IMR-90 (cell line): ENCODE results near the gene PIH1D1. TPM values are rescaled to one million over a fixed set of nuclear protein-coding genes. Genes with fewer than 3 reads are reported as not detected.

Experiments
- ATAC-seq: fragments of 200-7000 bp; cut with Tn5 transposase; 2 replicates; pipeline ENCODE4 v1.9.1; 2020; ENCODE audit warnings: low read depth, mild to moderate bottlenecking, moderate library complexity
- BruUV-seq: library from RNA; stranded (reverse); fragments of 400-500 nt; replicated peaks from 2 replicates; lab custom pipeline; 2021; lab: Mats Ljungman, UMichigan
- CTCF ChIA-PET: fragments of 300-600 bp; formaldehyde crosslinking; extraction: SDS; loops from one replicate; lab custom pipeline; 2021; ENCODE audit warnings: antibody characterized with exemption; lab: Yijun Ruan, JAX
- POLR2A ChIA-PET: fragments of 300-600 bp; sonication (Branson Sonifier 250); formaldehyde crosslinking; loops from one replicate; lab custom pipeline; 2022; ENCODE audit warnings: antibody characterized with exemption; ENCODE audit not compliant: unreplicated experiment; lab: Charles Lee
- DNase-seq: peaks from one replicate; pipeline ENCODE4 v3.0.0; 2013
- H2AFZ ChIP-seq: replicated peaks from 2 replicates; pipeline ENCODE3; 2013; ENCODE audit warnings: low read length, mild to moderate bottlenecking; ENCODE audit not compliant: poor library complexity
- H2AK5ac ChIP-seq: 2 replicates; pipeline ENCODE4 v1.6.1; 2013; ENCODE audit warnings: low read depth, low read length, inconsistent platforms
- H2AK9ac ChIP-seq: replicated peaks from 2 replicates; pipeline ENCODE3; 2013; ENCODE audit warnings: mild to moderate bottlenecking, low read depth, low read length, moderate library complexity; ENCODE audit not compliant: poor library complexity
- H2BK120ac ChIP-seq: 2 replicates; pipeline ENCODE4 v1.6.1; 2013; ENCODE audit warnings: low read depth, low read length, inconsistent platforms
- H2BK15ac ChIP-seq: 3 replicates; pipeline ENCODE4 v1.6.1; 2013; ENCODE audit warnings: low read depth, low read length, inconsistent platforms
- H2BK20ac ChIP-seq: 2 replicates; pipeline ENCODE4 v1.6.1; 2013; ENCODE audit warnings: low read depth, mild to moderate bottlenecking, inconsistent platforms, low read length, moderate library complexity
- H2BK5ac ChIP-seq: 2 replicates; pipeline ENCODE4 v1.6.1; 2013; ENCODE audit warnings: mild to moderate bottlenecking, low read depth, low read length, inconsistent platforms; ENCODE audit not compliant: poor library complexity, severe bottlenecking
- H3K14ac ChIP-seq: replicated peaks from 2 replicates; pipeline ENCODE4 v1.6.1; 2013; ENCODE audit warnings: low read depth, low read length, inconsistent platforms
- H3K18ac ChIP-seq: 2 replicates; pipeline ENCODE4 v1.6.1; 2013; ENCODE audit warnings: low read depth, low read length, control low read depth
- H3K23ac ChIP-seq: 2 replicates; pipeline ENCODE4 v1.6.1; 2013; ENCODE audit warnings: low read depth, low read length, inconsistent platforms
- H3K27ac ChIP-seq: 2 replicates; pipeline ENCODE4 v1.5.1; 2013; ENCODE audit warnings: mild to moderate bottlenecking, control low read depth, low read length; ENCODE audit not compliant: insufficient read depth
- H3K27me3 ChIP-seq: 2 replicates; pipeline ENCODE4 v1.6.1; 2013; ENCODE audit warnings: low read length; ENCODE audit not compliant: control insufficient read depth, insufficient read depth
- H3K36me3 ChIP-seq: 2 replicates; pipeline ENCODE4 v1.6.1; 2013; ENCODE audit warnings: low read length, mixed read lengths; ENCODE audit not compliant: control insufficient read depth, insufficient read depth
- H3K4ac ChIP-seq: 2 replicates; pipeline ENCODE4 v1.6.1; 2013; ENCODE audit warnings: low read depth, low read length, inconsistent platforms
- H3K4me1 ChIP-seq: 2 replicates; pipeline ENCODE4 v1.6.1; 2013; ENCODE audit warnings: low read length, mixed read lengths; ENCODE audit not compliant: control insufficient read depth, insufficient read depth
- H3K4me2 ChIP-seq: 2 replicates; pipeline ENCODE4 v1.6.1; 2013; ENCODE audit warnings: low read depth, mild to moderate bottlenecking, control low read depth, low read length, moderate library complexity
- H3K4me3 ChIP-seq: 2 replicates; pipeline ENCODE4 v1.5.1; 2013; ENCODE audit warnings: low read depth, mild to moderate bottlenecking, control low read depth, low read length, moderate library complexity; ENCODE audit not compliant: insufficient read depth
- H3K56ac ChIP-seq: 2 replicates; pipeline ENCODE4 v1.6.1; 2013; ENCODE audit warnings: low read length, inconsistent platforms; ENCODE audit not compliant: insufficient read depth; ENCODE audit errors: extremely low read depth
- H3K79me1 ChIP-seq, 2 experiments: 2 replicates each; pipeline ENCODE4 v1.6.1; 2013; ENCODE audit warnings: low read length in 2 of 2, inconsistent platforms in 1 of 2, low read depth in 1 of 2
- H3K9ac ChIP-seq: 2 replicates; pipeline ENCODE4 v1.6.1; 2013; ENCODE audit warnings: low read depth, low read length, control low read depth
- H3K9me1 ChIP-seq: 2 replicates; pipeline ENCODE4 v1.6.1; 2013; ENCODE audit warnings: low read length, inconsistent platforms; ENCODE audit not compliant: insufficient read depth
- H3K9me3 ChIP-seq: 2 replicates; pipeline ENCODE4 v1.6.1; 2013; ENCODE audit warnings: low read length; ENCODE audit not compliant: control insufficient read depth, insufficient read depth
- H4K20me1 ChIP-seq: 2 replicates; pipeline ENCODE4 v1.6.1; 2013; ENCODE audit warnings: low read length, inconsistent platforms; ENCODE audit not compliant: insufficient read depth
- H4K5ac ChIP-seq: 2 replicates; pipeline ENCODE4 v1.6.1; 2013; ENCODE audit warnings: mild to moderate bottlenecking, low read depth, low read length, control low read depth
- H4K8ac ChIP-seq, 2 experiments: 2 replicates each; pipeline ENCODE4 v1.6.1; 2013; ENCODE audit warnings: low read depth in 2 of 2, low read length in 2 of 2, control low read depth in 1 of 2, inconsistent platforms in 1 of 2
- H4K91ac ChIP-seq: 2 replicates; pipeline ENCODE4 v1.6.1; 2013; ENCODE audit warnings: low read depth, low read length, inconsistent platforms; ENCODE audit not compliant: insufficient read depth
- BHLHE40 ChIP-seq: fragments of 150-350 bp; IDR thresholded peaks from 2 replicates; pipeline ENCODE4 v1.6.1; 2016; ENCODE audit warnings: mild to moderate bottlenecking, low read depth, low read length
- CEBPB ChIP-seq: IDR thresholded peaks from 2 replicates; pipeline ENCODE4 v1.6.1; 2012; ENCODE audit warnings: low read depth, low read length, improper control_type of control experiment
- CHD1 ChIP-seq: IDR thresholded peaks from 2 replicates; pipeline ENCODE4 v1.6.1; 2012; ENCODE audit warnings: low read depth, low read length, improper control_type of control experiment
- CTCF ChIP-seq: conservative IDR thresholded peaks from 2 replicates; pipeline ENCODE4 v1.5.1; 2012; ENCODE audit warnings: mild to moderate bottlenecking, low read depth, low read length, improper control_type of control experiment
- ELK1 ChIP-seq: fragments of 150-350 bp; IDR thresholded peaks from 2 replicates; pipeline ENCODE4 v1.6.1; 2016; ENCODE audit warnings: low read depth, mild to moderate bottlenecking, low read length, moderate library complexity, borderline replicate concordance
- FOS ChIP-seq: fragments of 150-350 bp; IDR thresholded peaks from 2 replicates; pipeline ENCODE4 v1.6.1; 2016; ENCODE audit warnings: low read depth, low read length
- MAFK ChIP-seq: IDR thresholded peaks from 2 replicates; pipeline ENCODE4 v1.6.1; 2012; ENCODE audit warnings: low read depth, low read length, improper control_type of control experiment
- MAZ ChIP-seq: IDR thresholded peaks from 2 replicates; pipeline ENCODE4 v1.6.1; 2012; ENCODE audit warnings: low read depth, mild to moderate bottlenecking, low read length, improper control_type of control experiment, moderate library complexity, borderline replicate concordance
- MXI1 ChIP-seq: IDR thresholded peaks from 2 replicates; pipeline ENCODE4 v1.6.1; 2012; ENCODE audit warnings: low read depth, mild to moderate bottlenecking, low read length, moderate library complexity, borderline replicate concordance
- NFE2L2 ChIP-seq: fragments of 150-350 bp; IDR thresholded peaks from 2 replicates; pipeline ENCODE4 v1.6.1; 2016; ENCODE audit warnings: low read depth, mild to moderate bottlenecking, low read length
- POLR2A ChIP-seq: IDR thresholded peaks from 2 replicates; pipeline ENCODE4 v1.6.1; 2012; ENCODE audit warnings: mild to moderate bottlenecking, low read depth, low read length
- RAD21 ChIP-seq: IDR thresholded peaks from 2 replicates; pipeline ENCODE4 v1.6.1; 2012; ENCODE audit warnings: low read length, improper control_type of control experiment
- RCOR1 ChIP-seq: IDR thresholded peaks from 2 replicates; pipeline ENCODE4 v1.6.1; 2012; ENCODE audit warnings: mild to moderate bottlenecking, low read length, improper control_type of control experiment; ENCODE audit not compliant: insufficient replicate concordance
- RFX5 ChIP-seq: IDR thresholded peaks from 2 replicates; pipeline ENCODE4 v1.8.0; 2012; ENCODE audit warnings: low read depth, mild to moderate bottlenecking, low read length, moderate library complexity
- SMC3 ChIP-seq: fragments of 150-350 bp; IDR thresholded peaks from 2 replicates; pipeline ENCODE4 v1.6.1; 2016; ENCODE audit warnings: low read depth, mild to moderate bottlenecking, antibody characterized with exemption, low read length, moderate library complexity
- WGBS, 2 experiments: methylation state at CpG; one replicate each; pipeline versions ENCODE4 v1.1.5 to v1.1.7; 2013; ENCODE audit warnings: missing lambda C conversion rate in 2 of 2; ENCODE audit not compliant: insufficient read length in 1 of 2; ENCODE audit errors: extremely low coverage in 2 of 2; 5-methylcytosine and 5-hydroxymethylcytosine counted together
- dilution Hi-C: fragments of 300-500 bp; cut with HindIII; formaldehyde crosslinking; loops from one replicate; pipeline ENCODE4 v1.14.3; 2018; ENCODE audit warnings: low sequenced_read_pairs; ENCODE audit not compliant: unreplicated experiment
- in situ Hi-C: fragments of 300-500 bp; cut with MboI; formaldehyde crosslinking; loops from 3 replicates; pipeline ENCODE4 v1.14.3; 2019; ENCODE audit warnings: low sequenced_read_pairs, inconsistent platforms, mixed read lengths
- intact Hi-C: fragments of 100-400 bp; cut with micrococcal nuclease; formaldehyde crosslinking; loops from 2 replicates; pipeline ENCODE4 v1.10.0; 2022
- polyA plus RNA-seq, 3 experiments: library from polyadenylated mRNA; depleted of rRNA; stranded (reverse); fragments of >200 nt; gene quantifications; 2 replicates each; pipeline ENCODE4 v1.2.3, GENCODE V29; 2012; ENCODE audit warnings: low replicate concordance in 1 of 3
- total RNA-seq: library from RNA; depleted of rRNA; stranded (reverse); fragments of >200 nt; gene quantifications from 2 replicates; pipeline ENCODE4 v1.2.3, GENCODE V29; 2012
- TF ChIP-seq, protein P1 (sequence below): fragments of 150-350 bp; IDR thresholded peaks from 2 replicates; pipeline ENCODE4 v1.6.1; 2017; ENCODE audit warnings: mild to moderate bottlenecking, antibody characterized with exemption, low read length, low read depth

PIH1D1 gene
- total and polyA plus RNA-seq, 2 of the 4 experiments (the other 2 are of a cell fraction) = 77.9 to 122 TPM

- H3K4me2 ChIP-seq = no peak overlapping the region
- TF ChIP-seq RAD21 = no peak
- TF ChIP-seq MAZ = no peak
- no peak for TF ChIP-seq RFX5
- no peak for TF ChIP-seq MAFK
- TF ChIP-seq NFE2L2 = no peak
- no peak for TF ChIP-seq POLR2A
- TF ChIP-seq CEBPB = no peak
- TF ChIP-seq BHLHE40 = no peak
- no peak for TF ChIP-seq CTCF
- TF ChIP-seq RCOR1 = no peak
- no peak for TF ChIP-seq ELK1
- TF ChIP-seq MXI1 = no peak
- TF ChIP-seq CHD1 = no peak
- TF ChIP-seq, protein P1, sequence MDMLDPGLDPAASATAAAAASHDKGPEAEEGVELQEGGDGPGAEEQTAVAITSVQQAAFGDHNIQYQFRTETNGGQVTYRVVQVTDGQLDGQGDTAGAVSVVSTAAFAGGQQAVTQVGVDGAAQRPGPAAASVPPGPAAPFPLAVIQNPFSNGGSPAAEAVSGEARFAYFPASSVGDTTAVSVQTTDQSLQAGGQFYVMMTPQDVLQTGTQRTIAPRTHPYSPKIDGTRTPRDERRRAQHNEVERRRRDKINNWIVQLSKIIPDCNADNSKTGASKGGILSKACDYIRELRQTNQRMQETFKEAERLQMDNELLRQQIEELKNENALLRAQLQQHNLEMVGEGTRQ = no peak
- no peak for TF ChIP-seq FOS
- TF ChIP-seq SMC3 = no peak
- no peaks in the 10 kb centered on the region for H3K9me1 ChIP-seq
- H3K9me3 ChIP-seq = 0 out of 2 replicates have a peak, but pooled peaks cover under 1% of the 10 kb centered on the region
- intact Hi-C loops (no loop called here), in situ Hi-C loops (no loop called here), dilution Hi-C loops (no loop called here)
- WGBS, 2 experiments = 27% methylated on average over 2 of the region's 2 CpGs; no CpG with 5 or more reads in 1 of the 2 experiments
- H4K8ac ChIP-seq = no peak overlapping the region
- ChIA-PET POLR2A (no interaction called here), CTCF (no interaction called here)
- H2AK5ac ChIP-seq = no peak overlapping the region
- no peak overlapping the region for H3K4me3 ChIP-seq
- H4K91ac ChIP-seq = no peak overlapping the region
- H2BK5ac ChIP-seq = no peak overlapping the region
- peaks cover 90% of the 10 kb centered on the region for H3K27me3 ChIP-seq
- no peak overlapping the region for H3K4ac ChIP-seq
- H2BK15ac ChIP-seq = no peak overlapping the region
- H3K23ac ChIP-seq = no peak overlapping the region
- no peak overlapping the region for H3K56ac ChIP-seq
- H2AK9ac ChIP-seq = no peak overlapping the region
- H2AFZ ChIP-seq = no peak overlapping the region
- H3K9ac ChIP-seq = no peak overlapping the region
- peaks cover 2% of the 10 kb centered on the region; the same call in 1 of the 2 replicates for H3K4me1 ChIP-seq
- H4K5ac ChIP-seq = no peak overlapping the region
- no peaks in the 10 kb centered on the region for H3K79me1 ChIP-seq
- no peak overlapping the region for H3K27ac ChIP-seq
- no TSS peak for BruUV-seq
- no peak overlapping the region for H3K14ac ChIP-seq
- H3K18ac ChIP-seq = no peak overlapping the region
- no peak for ATAC-seq
- no peak overlapping the region for H2BK120ac ChIP-seq
- no peak for DNase-seq
- no peaks in the 10 kb centered on the region for H3K36me3 ChIP-seq
- H4K20me1 ChIP-seq = no peaks in the 10 kb centered on the region
- no peak overlapping the region for H2BK20ac ChIP-seq
Measured at GRCh38 chr19:49420227-49420626, 31.4 kb downstream of the PIH1D1 start.
